Cardiac muscle cell (in vitro differentiated cells and primary cell): ENCODE results near the gene UTP20. TPM values are rescaled to one million over a fixed set of nuclear protein-coding genes. Genes with fewer than 3 reads are reported as not detected.

Experiments used
- DNase-seq, 2 donors: peaks; one replicate each; pipeline versions ENCODE4 v3.0.0 to v3.0.0-alpha.2; 2010 to 2017; ENCODE audit warnings: low read depth in 1 of 2, low spot score in 1 of 2
- H3K27ac ChIP-seq: fragments of 200-600 bp; sonication (generic); 2 replicates; pipeline ENCODE4 v1.5.1; 2016
- H3K27me3 ChIP-seq: fragments of 200-600 bp; sonication (generic); 2 replicates; pipeline ENCODE4 v1.6.0; 2016; ENCODE audit warnings: control low read depth
- H3K36me3 ChIP-seq: fragments of 200-600 bp; sonication (generic); 2 replicates; pipeline ENCODE4 v1.5.1; 2016; ENCODE audit warnings: control low read depth
- H3K4me1 ChIP-seq: fragments of 200-600 bp; sonication (generic); 2 replicates; pipeline ENCODE4 v1.8.1; 2017; ENCODE audit warnings: low read depth, mild to moderate bottlenecking, mixed run types
- H3K4me3 ChIP-seq: fragments of 200-600 bp; sonication (generic); 2 replicates; pipeline ENCODE4 v1.5.1; 2016; ENCODE audit warnings: mild to moderate bottlenecking
- H3K9me3 ChIP-seq: fragments of 200-600 bp; sonication (generic); 2 replicates; pipeline ENCODE4 v1.5.1; 2017; ENCODE audit warnings: low read depth, mild to moderate bottlenecking, control low read depth
- polyA plus RNA-seq: library from polyadenylated mRNA; unstranded; fragments of >200 nt; fragmentation: Nextera tagmentation; extraction: Ambion mirVana; gene quantifications from 2 replicates; pipeline ENCODE4 v1.2.1, GENCODE V29; 2016
- total RNA-seq: library from RNA; depleted of rRNA; stranded (reverse); fragments of >200 nt; gene quantifications from 2 replicates; pipeline ENCODE4 v1.2.3, GENCODE V29; 2016
- TF ChIP-seq, protein P1 (sequence below): IDR thresholded peaks from 2 replicates; pipeline ENCODE4 v1.5.1; 2012; ENCODE audit warnings: low read depth, mild to moderate bottlenecking, low read length

Gene UTP20
- total and polyA plus RNA-seq, 2 experiments from 2014 or later: 2.1 to 2.9 TPM

DNA sequence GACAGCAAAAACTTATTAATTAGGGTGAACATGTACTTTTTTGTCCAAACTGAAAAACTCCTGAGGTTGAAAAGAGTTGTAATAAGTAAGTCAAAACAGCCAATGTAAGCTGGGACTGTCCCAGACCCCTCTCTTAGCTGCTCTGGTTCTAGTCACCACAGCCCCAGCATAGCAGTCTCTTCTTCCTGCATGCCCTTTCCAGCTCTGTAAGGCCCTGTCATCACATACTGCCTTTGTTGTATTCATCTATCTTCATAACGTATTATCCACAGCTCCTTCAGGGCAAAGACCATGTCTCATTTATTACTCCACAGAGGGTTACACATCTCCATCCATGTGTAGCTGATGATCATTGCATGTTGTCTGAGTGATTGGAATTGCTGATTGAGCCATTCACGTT, 56.5 kb downstream of the UTP20 start:
- H3K27me3 ChIP-seq: no peaks in the 10 kb centered on the region
- TF ChIP-seq, protein P1, sequence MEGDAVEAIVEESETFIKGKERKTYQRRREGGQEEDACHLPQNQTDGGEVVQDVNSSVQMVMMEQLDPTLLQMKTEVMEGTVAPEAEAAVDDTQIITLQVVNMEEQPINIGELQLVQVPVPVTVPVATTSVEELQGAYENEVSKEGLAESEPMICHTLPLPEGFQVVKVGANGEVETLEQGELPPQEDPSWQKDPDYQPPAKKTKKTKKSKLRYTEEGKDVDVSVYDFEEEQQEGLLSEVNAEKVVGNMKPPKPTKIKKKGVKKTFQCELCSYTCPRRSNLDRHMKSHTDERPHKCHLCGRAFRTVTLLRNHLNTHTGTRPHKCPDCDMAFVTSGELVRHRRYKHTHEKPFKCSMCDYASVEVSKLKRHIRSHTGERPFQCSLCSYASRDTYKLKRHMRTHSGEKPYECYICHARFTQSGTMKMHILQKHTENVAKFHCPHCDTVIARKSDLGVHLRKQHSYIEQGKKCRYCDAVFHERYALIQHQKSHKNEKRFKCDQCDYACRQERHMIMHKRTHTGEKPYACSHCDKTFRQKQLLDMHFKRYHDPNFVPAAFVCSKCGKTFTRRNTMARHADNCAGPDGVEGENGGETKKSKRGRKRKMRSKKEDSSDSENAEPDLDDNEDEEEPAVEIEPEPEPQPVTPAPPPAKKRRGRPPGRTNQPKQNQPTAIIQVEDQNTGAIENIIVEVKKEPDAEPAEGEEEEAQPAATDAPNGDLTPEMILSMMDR: no peak
- no peaks in the 10 kb centered on the region for H3K4me1 ChIP-seq
- no peaks in the 10 kb centered on the region for H3K9me3 ChIP-seq
- DNase-seq: no peak
- H3K27ac ChIP-seq: no peak overlapping the region
- H3K4me3 ChIP-seq: no peak overlapping the region
- peaks cover 4% of the 10 kb centered on the region for H3K36me3 ChIP-seq

DNA sequence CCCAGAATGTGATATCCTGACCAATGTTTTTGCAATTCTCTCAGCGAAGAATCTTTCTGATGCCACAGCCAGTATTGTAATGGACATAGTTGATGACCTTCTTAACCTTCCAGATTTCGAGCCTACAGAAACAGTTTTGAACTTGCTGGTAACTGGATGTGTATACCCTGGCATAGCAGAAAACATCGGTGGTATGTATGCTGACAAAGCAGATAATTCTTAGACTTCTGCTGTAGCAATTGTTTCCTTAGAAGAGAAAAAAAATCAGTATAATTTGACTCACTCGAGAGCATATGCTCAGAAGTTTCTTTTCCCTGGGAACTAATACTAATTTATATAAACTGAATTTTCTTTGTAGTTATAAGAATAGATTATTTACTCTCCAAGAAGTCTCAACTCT, 58.2 kb downstream of the UTP20 start:
- no peaks in the 10 kb centered on the region for H3K27me3 ChIP-seq
- TF ChIP-seq, protein P1: no peak
- H3K36me3 ChIP-seq: peaks cover 7% of the 10 kb centered on the region

DNA sequence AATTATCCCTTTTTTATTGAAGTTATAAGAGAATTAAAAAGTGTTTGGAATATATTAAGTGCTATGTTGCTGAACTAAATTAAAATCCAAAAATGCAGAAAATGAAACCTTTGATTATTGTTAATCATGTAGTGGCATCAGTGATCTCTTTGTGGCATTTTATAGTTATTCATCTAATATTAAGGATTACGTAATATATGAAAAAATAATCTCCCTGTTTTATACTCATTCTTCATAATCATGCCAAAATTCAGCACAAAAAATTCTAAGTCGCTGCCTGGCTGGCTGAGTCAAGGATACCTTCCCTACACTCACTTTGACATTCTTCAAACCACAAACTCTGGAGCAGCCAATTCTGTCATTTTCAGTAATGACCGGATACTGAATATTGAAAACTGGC, 64.0 kb downstream of the UTP20 start:
- H3K4me1 ChIP-seq: no peaks in the 10 kb centered on the region
- no peaks in the 10 kb centered on the region for H3K9me3 ChIP-seq
- TF ChIP-seq, protein P1: no peak
- H3K27ac ChIP-seq: no peak overlapping the region
- H3K36me3 ChIP-seq: peaks cover 32% of the 10 kb centered on the region
- no peak overlapping the region for H3K4me3 ChIP-seq
- H3K27me3 ChIP-seq: no peaks in the 10 kb centered on the region
- no peak for DNase-seq

More for the DNA sequence above, 58.2 kb downstream of the UTP20 start:
- H3K4me1 ChIP-seq: no peaks in the 10 kb centered on the region
- DNase-seq: no peak
- no peak overlapping the region for H3K4me3 ChIP-seq
- H3K27ac ChIP-seq: no peak overlapping the region
- no peaks in the 10 kb centered on the region for H3K9me3 ChIP-seq

DNA sequence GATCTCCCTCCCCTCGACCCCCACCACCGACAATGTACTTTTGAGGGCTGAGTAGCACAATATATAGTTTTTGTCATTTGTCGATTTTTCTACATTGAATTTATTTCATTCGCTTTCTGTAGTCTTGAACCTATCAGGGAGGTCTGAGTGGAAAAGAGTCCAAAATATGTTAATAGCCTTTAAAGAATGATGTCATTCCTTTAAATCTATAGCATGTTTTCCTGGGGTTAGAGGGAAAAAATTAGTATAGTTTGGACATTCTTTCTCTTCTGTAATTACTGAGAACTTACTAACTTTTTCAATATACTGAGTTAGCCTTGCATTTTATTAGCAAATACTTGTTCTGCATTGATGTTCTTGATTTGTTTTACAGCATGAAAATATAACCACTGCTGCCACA, 71.8 kb downstream of the UTP20 start:
- Histone ChIP-seq H3K9me3 (no peaks in the 10 kb centered on the region), H3K4me1 (peaks cover 5% of the 10 kb centered on the region), H3K27ac (no peak overlapping the region), H3K27me3 (no peaks in the 10 kb centered on the region), H3K4me3 (no peak overlapping the region), H3K36me3 (peaks cover 16% of the 10 kb centered on the region)
- TF ChIP-seq, protein P1: no peak
- DNase-seq: no peak

DNA sequence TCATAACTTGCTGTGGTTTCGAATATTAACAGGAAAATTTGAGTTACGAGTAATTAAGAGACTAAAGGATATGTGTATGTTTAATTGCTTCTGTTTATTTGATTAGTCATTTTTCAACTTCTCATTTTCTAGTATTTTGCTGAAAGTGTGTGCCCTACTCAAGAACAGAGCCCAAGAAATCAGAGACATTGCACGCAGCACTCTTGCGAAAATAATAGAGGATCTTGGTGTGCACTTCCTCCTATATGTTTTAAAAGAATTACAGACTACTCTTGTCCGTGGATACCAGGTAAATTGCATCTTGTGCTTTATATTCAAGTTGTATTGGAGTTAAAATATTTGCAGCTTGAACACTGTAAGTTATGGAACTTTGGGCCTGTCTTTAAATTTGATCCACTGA, 76.9 kb downstream of the UTP20 start:
- Histone ChIP-seq H3K4me3 (no peak overlapping the region), H3K36me3 (peaks cover 8% of the 10 kb centered on the region), H3K27me3 (no peaks in the 10 kb centered on the region), H3K9me3 (no peaks in the 10 kb centered on the region), H3K27ac (no peak overlapping the region), H3K4me1 (peaks cover 5% of the 10 kb centered on the region)
- TF ChIP-seq, protein P1: no peak
- no peak for DNase-seq

DNA sequence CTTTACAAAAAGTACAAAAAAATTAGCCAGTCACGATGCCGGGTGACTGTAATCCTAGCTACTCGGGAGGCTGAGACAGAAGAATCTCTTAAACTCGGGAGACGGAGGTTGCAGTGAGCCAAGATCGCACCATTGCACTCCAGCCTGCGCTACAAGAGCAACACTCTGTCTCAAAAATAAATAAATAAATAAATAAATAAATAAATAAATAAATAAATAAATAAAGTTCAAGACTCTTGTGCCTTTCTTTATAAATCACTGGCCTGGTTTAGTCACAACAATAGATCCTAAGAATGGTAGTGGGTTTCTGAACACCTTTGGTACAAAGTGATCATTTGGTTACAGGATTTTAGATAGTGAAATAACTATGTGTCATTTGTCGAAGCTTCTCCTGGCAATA, 81.5 kb downstream of the UTP20 start:
- H3K27me3 ChIP-seq: no peaks in the 10 kb centered on the region
- no peak overlapping the region for H3K27ac ChIP-seq
- peaks cover 17% of the 10 kb centered on the region for H3K36me3 ChIP-seq
- DNase-seq: no peak
- no peak overlapping the region for H3K4me3 ChIP-seq
- no peaks in the 10 kb centered on the region for H3K4me1 ChIP-seq
- no peaks in the 10 kb centered on the region for H3K9me3 ChIP-seq
- TF ChIP-seq, protein P1: no peak
